CD8-positive, alpha-beta memory T cell (primary cell): Measurements from ENCODE around the gene IL7R. TPM values are rescaled to one million over a fixed set of nuclear protein-coding genes. Genes with fewer than 3 reads are reported as not detected.

Experiments used
- CTCF ChIA-PET: fragments of 350-600 bp; sonication (Branson Sonifier 250); formaldehyde crosslinking; loops from one replicate; lab custom pipeline; 2021; ENCODE audit warnings: antibody characterized with exemption; lab: Charles Lee
- POLR2A ChIA-PET: fragments of 350-600 bp; sonication (Branson Sonifier 250); formaldehyde crosslinking; loops from one replicate; lab custom pipeline; 2021; ENCODE audit warnings: antibody characterized with exemption; lab: Charles Lee
- DNase-seq, 5 donors: peaks; one replicate each; pipeline versions ENCODE4 v3.0.0 to v3.0.0-alpha.2; 2020 to 2022; ENCODE audit warnings: mixed read lengths in 1 of 5
- H3K27ac ChIP-seq: one replicate; pipeline ENCODE4 v1.7.0; 2013; ENCODE audit warnings: low read depth, mild to moderate bottlenecking, low read length, moderate library complexity
- H3K27me3 ChIP-seq: 2 replicates; pipeline ENCODE4 v1.7.0; 2013; ENCODE audit warnings: low read length, mild to moderate bottlenecking; ENCODE audit not compliant: insufficient read depth, poor library complexity, severe bottlenecking
- H3K36me3 ChIP-seq: 2 replicates; pipeline ENCODE4 v1.7.0; 2013; ENCODE audit warnings: mild to moderate bottlenecking, low read length, moderate library complexity; ENCODE audit not compliant: insufficient read depth
- H3K4me1 ChIP-seq: 2 replicates; pipeline ENCODE4 v1.7.0; 2013; ENCODE audit warnings: mild to moderate bottlenecking, low read length, moderate library complexity; ENCODE audit not compliant: insufficient read depth
- H3K4me3 ChIP-seq: 2 replicates; pipeline ENCODE4 v1.7.0; 2013; ENCODE audit warnings: mild to moderate bottlenecking, low read length
- H3K9me3 ChIP-seq: 2 replicates; pipeline ENCODE4 v1.7.0; 2013; ENCODE audit warnings: mild to moderate bottlenecking, low read length
- H3K27ac Mint-ChIP-seq, 8 donors: one replicate each; pipeline ENCODE4 v1.8.0; 2020 to 2021; ENCODE audit warnings: mixed read lengths in 8 of 8, mild to moderate bottlenecking in 6 of 8, inconsistent platforms in 3 of 8, moderate library complexity in 3 of 8
- H3K27me3 Mint-ChIP-seq, 2 donors: one replicate each; pipeline ENCODE4 v1.8.0; 2020 to 2021; ENCODE audit warnings: mixed read lengths in 2 of 2, mild to moderate bottlenecking in 1 of 2, moderate library complexity in 1 of 2
- H3K36me3 Mint-ChIP-seq, 3 donors: one replicate each; pipeline ENCODE4 v1.8.0; 2020 to 2021; ENCODE audit warnings: mixed read lengths in 3 of 3, inconsistent platforms in 1 of 3, mild to moderate bottlenecking in 1 of 3
- H3K4me1 Mint-ChIP-seq, 3 donors: one replicate each; pipeline ENCODE4 v1.8.0; 2020 to 2021; ENCODE audit warnings: mixed read lengths in 3 of 3, inconsistent platforms in 1 of 3, mild to moderate bottlenecking in 1 of 3
- H3K4me3 Mint-ChIP-seq, 7 donors: one replicate each; pipeline ENCODE4 v1.8.0; 2020 to 2021; ENCODE audit warnings: mixed read lengths in 7 of 7, mild to moderate bottlenecking in 6 of 7, moderate library complexity in 4 of 7, inconsistent platforms in 2 of 7
- H3K9me3 Mint-ChIP-seq, 5 donors: one replicate each; pipeline ENCODE4 v1.8.0; 2020 to 2022; ENCODE audit warnings: mixed read lengths in 5 of 5, mild to moderate bottlenecking in 3 of 5, moderate library complexity in 2 of 5, inconsistent platforms in 1 of 5
- polyA plus RNA-seq: library from polyadenylated mRNA; unstranded; fragments of 300-500 nt; fragmentation: Illumina TruSeq; gene quantifications from one replicate; pipeline ENCODE4 v1.2.3, GENCODE V29; 2021
- total RNA-seq, 2 experiments: library from RNA; stranded (reverse); gene quantifications; one replicate each; pipeline ENCODE4 v1.2.3, GENCODE V29; 2021

Gene IL7R
- total and polyA plus RNA-seq, 3 experiments from 2014 or later, result 272 to 761 (median 289) TPM

- H3K9me3 ChIP-seq, result no peaks in the 10 kb centered on the region
- CTCF ChIA-PET, result interaction anchor here (0.9 to 1.1 kb wide), 2 partner anchors 22 to 23 kb away, joined by 3 read pairs; no protein-coding TSS in a partner anchor
- H3K4me3 Mint-ChIP-seq, result peak overlapping the region in 3 of 7 donors; percentile 1 to 12 (median 12)
- no peak overlapping the region for H3K27ac ChIP-seq
- H3K27ac Mint-ChIP-seq, result peak overlapping the region in 7 of 8 donors; percentile 11 to 97 (median 76)
- peaks cover 60 to 74% (median 71%) of the 10 kb centered on the region in 3 donors for H3K4me1 Mint-ChIP-seq
- no peaks in the 10 kb centered on the region for H3K36me3 ChIP-seq
- H3K4me1 ChIP-seq, result peaks cover 45% of the 10 kb centered on the region
- POLR2A ChIA-PET, result interaction anchor here (0.7 to 1.7 kb wide), 3 partner anchors 20 to 31 kb away, joined by 3 to 8 read pairs (median 3); no protein-coding TSS in a partner anchor
- no peak overlapping the region for H3K4me3 ChIP-seq
- H3K27me3 ChIP-seq, result no peaks in the 10 kb centered on the region
- no peaks in the 10 kb centered on the region for H3K36me3 Mint-ChIP-seq
- peaks cover 0 to 6% (median 0%) of the 10 kb centered on the region in 5 donors for H3K9me3 Mint-ChIP-seq
- H3K27me3 Mint-ChIP-seq, result peaks cover 0 to 2% of the 10 kb centered on the region in 2 donors
- DNase-seq, result no peak
Measured at GRCh38 chr5:35902046-35902672, 45.5 kb downstream of the IL7R start.

DNA sequence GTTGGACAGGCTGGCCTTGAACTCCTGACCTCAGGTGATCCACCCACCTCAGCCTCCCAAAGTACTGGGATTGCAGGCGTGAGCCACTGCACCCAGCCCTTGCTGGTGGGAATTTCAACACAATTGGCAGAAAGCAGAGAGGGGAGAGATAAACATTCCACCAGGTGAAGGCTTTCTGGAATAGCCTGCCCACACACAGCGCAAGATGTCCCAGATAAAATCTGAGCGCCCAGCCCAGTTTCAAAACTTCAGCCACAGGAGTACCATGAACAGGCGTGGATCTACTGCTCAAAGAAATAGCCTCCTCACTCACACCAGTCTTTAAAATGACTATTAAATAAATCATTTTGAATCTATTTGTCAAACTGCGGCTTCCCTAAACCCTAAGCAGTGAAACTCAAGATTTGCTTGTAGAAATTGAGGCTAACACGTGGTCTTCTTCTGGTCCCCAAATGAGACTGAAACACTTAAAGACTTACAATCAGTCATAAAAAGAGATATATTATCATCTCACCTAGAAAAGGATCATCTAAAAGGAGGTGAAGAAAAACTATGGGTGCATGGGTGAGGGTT is 47.0 kb downstream of the IL7R start:
- no peaks in the 10 kb centered on the region for H3K36me3 ChIP-seq
- no peaks in the 10 kb centered on the region for H3K27me3 ChIP-seq
- Mint-ChIP-seq H3K36me3 (no peaks in the 10 kb centered on the region), H3K27me3 (peaks cover 0 to 2% of the 10 kb centered on the region in 2 donors), H3K4me1 (peaks cover 66 to 78% (median 77%) of the 10 kb centered on the region in 3 donors), H3K4me3 (peak overlapping the region in 1 of 7 donors; percentile 8), H3K9me3 (peaks cover 0 to 6% (median 0%) of the 10 kb centered on the region in 5 donors), H3K27ac (peak overlapping the region in 5 of 8 donors; percentile 4 to 97 (median 71))
- no peaks in the 10 kb centered on the region for H3K9me3 ChIP-seq
- no peak for DNase-seq
- ChIA-PET CTCF (no interaction called here), POLR2A (interaction anchor here (1.2 kb wide), 1 partner anchor 22 kb away, joined by 3 read pairs; no protein-coding TSS in a partner anchor)
- H3K27ac ChIP-seq, result no peak overlapping the region
- no peak overlapping the region for H3K4me3 ChIP-seq
- H3K4me1 ChIP-seq, result peaks cover 52% of the 10 kb centered on the region

DNA sequence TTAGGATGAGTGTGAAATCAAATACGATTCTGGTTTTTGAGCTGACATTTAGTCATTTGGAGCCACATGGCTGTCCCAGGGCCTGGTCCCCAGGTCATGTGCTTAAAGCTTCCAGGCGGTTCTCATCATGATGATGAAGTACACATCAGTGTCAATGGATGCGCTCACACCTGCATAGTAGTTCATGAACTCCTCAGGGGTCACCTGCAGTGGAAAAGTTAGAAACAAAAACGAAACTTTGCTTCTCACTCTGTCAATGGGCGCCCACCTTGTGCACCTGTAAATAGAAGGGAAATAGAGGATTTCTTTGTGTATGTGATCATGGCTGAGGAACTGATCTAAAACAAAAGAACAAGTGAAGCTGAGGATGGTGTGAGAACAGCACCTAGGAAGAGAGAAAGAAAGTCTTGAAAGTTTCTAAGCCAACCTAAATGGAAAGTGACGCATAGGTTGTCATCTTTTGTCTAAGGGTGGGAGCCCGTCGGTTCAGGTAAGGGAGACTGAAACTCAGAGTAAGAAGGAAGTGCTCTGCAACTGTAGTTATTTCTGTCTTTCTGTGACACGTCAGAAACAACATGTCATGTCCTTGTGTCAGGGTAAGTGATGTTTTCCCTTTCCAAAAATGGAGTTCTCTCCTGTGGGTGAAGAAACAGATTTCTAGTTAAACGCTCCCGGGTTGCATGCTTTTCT is 47.9 kb downstream of the IL7R start:
- H3K9me3 ChIP-seq, result no peaks in the 10 kb centered on the region
- POLR2A ChIA-PET, result no interaction called here
- CTCF ChIA-PET, result no interaction called here
- H3K4me3 Mint-ChIP-seq, result peak overlapping the region; percentile 13 to 76 (median 42)
- no peaks in the 10 kb centered on the region for H3K27me3 ChIP-seq
- H3K4me3 ChIP-seq, result no peak overlapping the region
- H3K9me3 Mint-ChIP-seq, result peaks cover 0 to 6% (median 0%) of the 10 kb centered on the region in 5 donors
- no peak for DNase-seq
- H3K27ac ChIP-seq, result no peak overlapping the region
- peak overlapping the region; percentile 45 to 86 (median 72) for H3K27ac Mint-ChIP-seq
- H3K4me1 Mint-ChIP-seq, result peaks cover 57 to 73% (median 72%) of the 10 kb centered on the region in 3 donors
- H3K36me3 Mint-ChIP-seq, result no peaks in the 10 kb centered on the region
- peaks cover 50% of the 10 kb centered on the region for H3K4me1 ChIP-seq
- H3K27me3 Mint-ChIP-seq, result peaks cover 0 to 2% of the 10 kb centered on the region in 2 donors
- no peaks in the 10 kb centered on the region for H3K36me3 ChIP-seq

DNA sequence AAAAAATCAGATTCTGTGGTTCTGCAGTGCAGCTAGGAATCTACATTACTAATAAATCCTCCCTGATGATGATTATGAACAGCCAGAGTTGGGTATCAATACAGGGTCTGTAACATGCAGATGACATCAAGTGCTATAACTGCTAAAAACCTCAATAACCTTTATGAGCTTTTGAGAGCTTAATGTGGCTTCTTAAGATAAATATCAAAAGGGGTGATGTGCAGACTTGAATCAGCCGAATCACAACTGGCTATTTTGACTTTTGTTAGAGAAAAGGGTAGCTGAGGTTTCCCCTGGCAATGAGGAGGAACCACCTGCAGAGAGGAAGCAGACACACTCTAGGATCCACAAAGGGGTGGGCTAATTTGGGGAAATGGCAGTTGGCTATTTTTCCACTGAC is 51.5 kb downstream of the IL7R start:
- H3K36me3 Mint-ChIP-seq, result peaks cover 0 to 7% (median 0%) of the 10 kb centered on the region in 3 donors
- H3K27me3 Mint-ChIP-seq, result peaks cover 0 to 2% of the 10 kb centered on the region in 2 donors
- Histone ChIP-seq H3K9me3 (no peaks in the 10 kb centered on the region), H3K4me3 (no peak overlapping the region), H3K27ac (no peak overlapping the region), H3K36me3 (no peaks in the 10 kb centered on the region), H3K4me1 (peaks cover 25% of the 10 kb centered on the region), H3K27me3 (no peaks in the 10 kb centered on the region)
- DNase-seq, result no peak
- peaks cover 0 to 6% (median 2%) of the 10 kb centered on the region in 5 donors for H3K9me3 Mint-ChIP-seq
- ChIA-PET CTCF (interaction anchor here (1.6 to 3.4 kb wide), 3 partner anchors 16 to 257 kb away, joined by 3 to 13 read pairs (median 7); no protein-coding TSS in a partner anchor), POLR2A (no interaction called here)
- H3K4me3 Mint-ChIP-seq, result no peak overlapping the region
- peaks cover 23 to 47% (median 36%) of the 10 kb centered on the region in 3 donors for H3K4me1 Mint-ChIP-seq
- peak overlapping the region in 2 of 8 donors; percentile 17 to 52 for H3K27ac Mint-ChIP-seq

DNA sequence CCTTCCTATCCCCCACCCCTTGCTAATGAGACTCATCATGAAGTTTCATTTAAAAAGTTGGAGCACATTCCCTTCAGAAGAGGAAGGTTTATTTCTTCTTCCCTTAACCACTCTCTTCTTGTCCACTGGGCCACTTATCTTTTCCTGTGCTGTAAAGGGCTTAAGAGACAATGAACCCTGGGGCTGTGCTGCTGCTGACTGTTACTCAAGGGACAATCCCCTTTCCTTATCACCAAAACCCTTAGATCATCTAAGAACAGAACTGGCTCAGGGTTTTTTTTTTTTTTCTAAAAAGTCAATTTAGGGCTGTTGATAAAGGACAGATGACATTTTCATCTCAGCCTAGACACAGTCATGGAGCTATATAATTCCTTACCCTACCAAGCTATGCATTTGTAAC is 52.1 kb downstream of the IL7R start:
- H3K36me3 ChIP-seq, result no peaks in the 10 kb centered on the region
- peaks cover 25% of the 10 kb centered on the region for H3K4me1 ChIP-seq
- peaks cover 0 to 2% of the 10 kb centered on the region in 2 donors for H3K27me3 Mint-ChIP-seq
- H3K27ac ChIP-seq, result no peak overlapping the region
- no peak overlapping the region for H3K4me3 Mint-ChIP-seq
- no peak overlapping the region for H3K4me3 ChIP-seq
- peaks cover 0 to 7% (median 0%) of the 10 kb centered on the region in 3 donors for H3K36me3 Mint-ChIP-seq
- ChIA-PET CTCF (interaction anchor here (1.8 to 3.4 kb wide), 2 partner anchors 16 to 257 kb away, joined by 7 to 13 read pairs; no protein-coding TSS in a partner anchor), POLR2A (no interaction called here)
- peak overlapping the region in 1 of 8 donors; percentile 67 for H3K27ac Mint-ChIP-seq
- peaks cover 21 to 42% (median 31%) of the 10 kb centered on the region in 3 donors for H3K4me1 Mint-ChIP-seq
- H3K9me3 Mint-ChIP-seq, result peaks cover 0 to 6% (median 2%) of the 10 kb centered on the region in 5 donors
- no peaks in the 10 kb centered on the region for H3K9me3 ChIP-seq
- no peak for DNase-seq
- no peaks in the 10 kb centered on the region for H3K27me3 ChIP-seq

DNA sequence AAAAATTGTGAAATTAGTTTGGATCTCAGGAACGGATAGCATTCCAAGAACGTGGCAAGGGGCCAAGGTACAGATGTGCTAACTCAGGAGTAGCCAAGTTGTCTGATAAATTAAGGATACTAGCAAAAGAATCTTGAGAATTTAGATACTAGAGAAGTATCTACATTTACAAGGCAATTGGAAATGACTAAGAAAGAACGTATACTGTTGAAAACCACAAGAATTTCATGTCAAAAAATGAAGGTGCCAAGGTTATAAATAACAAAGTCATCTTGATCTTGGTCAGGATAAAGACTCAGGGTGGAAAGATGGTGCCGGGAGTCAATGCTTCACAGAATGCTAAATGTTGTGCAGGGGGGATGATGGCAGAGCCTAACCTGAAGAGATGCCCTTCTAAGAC is 62.5 kb downstream of the IL7R start:
- no peaks in the 10 kb centered on the region for H3K36me3 ChIP-seq
- CTCF ChIA-PET, result no interaction called here
- Mint-ChIP-seq H3K36me3 (peaks cover 0 to 13% (median 5%) of the 10 kb centered on the region in 3 donors), H3K9me3 (peaks cover 0 to 6% (median 1%) of the 10 kb centered on the region in 5 donors), H3K4me3 (no peak overlapping the region), H3K27me3 (peaks cover 0 to 2% of the 10 kb centered on the region in 2 donors), H3K4me1 (peaks cover 12 to 30% (median 29%) of the 10 kb centered on the region in 3 donors), H3K27ac (no peak overlapping the region)
- POLR2A ChIA-PET, result interaction anchor here (1.1 kb wide), 1 partner anchor 37 kb away, joined by 3 read pairs; no protein-coding TSS in a partner anchor
- H3K9me3 ChIP-seq, result no peaks in the 10 kb centered on the region
- H3K4me1 ChIP-seq, result peaks cover 3% of the 10 kb centered on the region
- H3K27ac ChIP-seq, result no peak overlapping the region
- no peak overlapping the region for H3K4me3 ChIP-seq
- no peak for DNase-seq
- H3K27me3 ChIP-seq, result no peaks in the 10 kb centered on the region

- no peak overlapping the region for H3K4me3 ChIP-seq
- no peaks in the 10 kb centered on the region for H3K27me3 ChIP-seq
- H3K4me1 ChIP-seq, result peaks cover 18% of the 10 kb centered on the region
- no peak overlapping the region for H3K27ac ChIP-seq
- no peak overlapping the region for H3K27ac Mint-ChIP-seq
- peaks cover 0 to 2% of the 10 kb centered on the region in 2 donors for H3K27me3 Mint-ChIP-seq
- no peaks in the 10 kb centered on the region for H3K9me3 ChIP-seq
- no peak overlapping the region for H3K4me3 Mint-ChIP-seq
- H3K9me3 Mint-ChIP-seq, result peaks cover 0 to 6% (median 0%) of the 10 kb centered on the region in 5 donors
- ChIA-PET POLR2A (interaction anchor here (0.7 kb wide), 1 partner anchor 31 kb away, joined by 4 read pairs; no protein-coding TSS in a partner anchor), CTCF (interaction anchor here (8.1 kb wide), 1 partner anchor 268 kb away, joined by 203 read pairs; no protein-coding TSS in a partner anchor)
- DNase-seq, result no peak
- peaks cover 0 to 6% (median 5%) of the 10 kb centered on the region in 3 donors for H3K36me3 Mint-ChIP-seq
- no peaks in the 10 kb centered on the region for H3K36me3 ChIP-seq
- peaks cover 25 to 44% (median 44%) of the 10 kb centered on the region in 3 donors for H3K4me1 Mint-ChIP-seq
Measured at GRCh38 chr5:35920890-35921289, 64.2 kb downstream of the IL7R start.
